Measurements from ENCODE around the gene NFKB1. TPM values are rescaled to one million over a fixed set of nuclear protein-coding genes. Genes with fewer than 3 reads are reported as not detected.

The NFKB1 gene
- total RNA-seq, 2 experiments from 2014 or later = 84.7 to 88.1 TPM

GRCh38 chr4:102598086-102598761, 97.1 kb downstream of the NFKB1 start:
- no peak for DNase-seq

DNA sequence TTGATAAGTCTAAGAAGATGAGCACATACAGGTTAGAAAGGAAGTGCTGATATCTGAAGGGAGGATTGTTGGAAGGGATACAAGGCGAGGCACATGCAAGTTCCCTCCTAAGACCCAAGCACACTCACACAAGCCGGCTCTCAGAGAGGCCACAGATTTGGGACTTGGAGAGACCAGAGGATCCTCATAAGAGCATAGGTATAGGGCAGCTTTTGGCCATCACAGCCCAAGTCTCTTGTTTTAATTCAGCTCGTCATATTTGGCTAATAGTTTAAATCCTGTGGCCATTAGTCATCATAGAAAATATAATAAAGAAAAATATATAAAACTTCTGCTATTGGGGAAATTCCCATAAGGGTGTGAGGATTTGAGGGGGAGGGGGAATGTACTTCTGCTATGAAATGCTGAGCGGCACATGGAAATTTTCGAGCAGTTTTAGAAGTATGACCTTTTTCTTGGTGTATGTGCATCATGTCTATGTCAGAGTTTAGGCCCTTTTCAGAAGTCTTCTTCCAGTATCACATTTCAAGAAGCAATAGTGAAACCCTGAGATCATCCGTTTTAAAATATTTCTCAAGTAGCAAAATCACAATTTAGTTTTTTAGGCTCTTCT, 97.7 kb downstream of the NFKB1 start:
- Mint-ChIP-seq H3K4me1 (peaks cover 76% of the 10 kb centered on the region), H3K27me3 (no peaks in the 10 kb centered on the region), H3K36me3 (ENCODE audit: low read depth) (peaks cover 88% of the 10 kb centered on the region), H3K9me3 (peaks cover 6% of the 10 kb centered on the region), H3K27ac (peak overlapping the region; percentile 92), H3K4me3 (peak overlapping the region; percentile 43)
- no peak for DNase-seq
- POLR2A ChIA-PET = interaction anchor here (1.1 to 4.4 kb wide), 8 partner anchors 10 to 270 kb away, joined by 3 to 48 read pairs (median 9); partner anchors contain the start of genes NFKB1 and UBE2D3
- CTCF ChIA-PET = interaction anchor here (0.9 to 2.1 kb wide), 8 partner anchors 10 to 168 kb away, joined by 3 to 5 read pairs (median 4); no protein-coding TSS in a partner anchor

More at GRCh38 chr4:102598086-102598761, 97.1 kb downstream of the NFKB1 start:
- Mint-ChIP-seq H3K27me3 (no peaks in the 10 kb centered on the region), H3K36me3 (ENCODE audit: low read depth) (peaks cover 84% of the 10 kb centered on the region), H3K4me3 (peak overlapping the region; percentile 43), H3K27ac (peak overlapping the region; percentile 92), H3K4me1 (peaks cover 73% of the 10 kb centered on the region), H3K9me3 (no peaks in the 10 kb centered on the region)
- POLR2A ChIA-PET = interaction anchor here (0.6 to 4.4 kb wide), 10 partner anchors 9 to 271 kb away, joined by 3 to 48 read pairs (median 9); partner anchors contain the start of genes NFKB1 and UBE2D3
- CTCF ChIA-PET = interaction anchor here (0.6 to 2.1 kb wide), 7 partner anchors 11 to 167 kb away, joined by 3 to 5 read pairs (median 3); no protein-coding TSS in a partner anchor

DNA sequence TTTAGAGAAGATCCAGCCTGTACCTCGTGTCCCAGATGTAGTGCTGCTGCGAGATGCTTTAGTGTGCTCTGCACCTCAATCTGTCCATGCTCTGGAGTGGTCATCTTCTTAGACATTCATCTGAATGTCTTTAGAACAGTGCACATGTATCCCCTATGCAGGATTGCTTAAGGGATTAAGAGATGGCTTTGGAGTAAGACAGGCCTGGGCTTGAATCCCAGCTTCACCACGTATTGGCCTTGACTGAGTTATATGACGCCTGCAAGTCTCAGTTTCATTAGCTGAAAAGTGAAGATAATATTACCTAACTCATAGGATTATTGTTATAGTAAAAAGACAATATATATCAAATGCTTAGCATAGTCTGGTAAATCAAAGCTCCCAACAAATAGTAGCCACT, 98.3 kb downstream of the NFKB1 start:
- CTCF ChIA-PET = interaction anchor here (0.9 to 1.6 kb wide), 5 partner anchors 10 to 151 kb away, joined by 3 to 4 read pairs (median 4); no protein-coding TSS in a partner anchor
- Mint-ChIP-seq H3K27ac (peak overlapping the region; percentile 92), H3K4me1 (peaks cover 74% of the 10 kb centered on the region), H3K4me3 (peak overlapping the region; percentile 9), H3K9me3 (peaks cover 8% of the 10 kb centered on the region), H3K27me3 (no peaks in the 10 kb centered on the region), H3K36me3 (ENCODE audit: low read depth) (peaks cover 86% of the 10 kb centered on the region)
- DNase-seq = no peak
- POLR2A ChIA-PET = interaction anchor here (1.1 to 4.4 kb wide), 5 partner anchors 12 to 228 kb away, joined by 4 to 48 read pairs (median 12); partner anchors contain the start of genes NFKB1 and UBE2D3

- Mint-ChIP-seq H3K27ac (no peak overlapping the region), H3K4me3 (no peak overlapping the region), H3K36me3 (ENCODE audit: low read depth) (peaks cover 86% of the 10 kb centered on the region), H3K4me1 (peaks cover 75% of the 10 kb centered on the region), H3K9me3 (peaks cover 8% of the 10 kb centered on the region), H3K27me3 (no peaks in the 10 kb centered on the region)
- ChIA-PET POLR2A (interaction anchor here (1.1 to 4.4 kb wide), 5 partner anchors 12 to 228 kb away, joined by 4 to 48 read pairs (median 12); partner anchors contain the start of genes NFKB1 and UBE2D3), CTCF (interaction anchor here (0.9 to 1.6 kb wide), 3 partner anchors 11 to 151 kb away, joined by 3 to 4 read pairs (median 3); no protein-coding TSS in a partner anchor)
- no peak for DNase-seq
Measured at GRCh38 chr4:102599886-102600285, 98.7 kb downstream of the NFKB1 start.

DNA sequence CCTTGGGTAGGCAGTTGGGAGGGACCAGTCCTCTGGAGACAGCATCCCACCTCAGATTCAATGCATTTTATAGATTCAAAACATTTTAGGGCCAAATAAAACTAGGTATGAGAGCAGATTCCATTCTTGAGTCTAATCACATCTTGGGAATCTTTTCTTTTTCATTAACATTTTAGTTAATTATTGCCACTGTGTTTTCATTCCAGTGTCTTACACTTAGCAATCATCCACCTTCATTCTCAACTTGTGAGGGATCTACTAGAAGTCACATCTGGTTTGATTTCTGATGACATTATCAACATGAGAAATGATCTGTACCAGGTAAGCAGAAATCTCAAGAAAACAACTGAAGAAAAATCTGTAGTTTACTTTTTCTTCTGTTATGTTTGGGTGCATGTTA, 99.5 kb downstream of the NFKB1 start:
- Mint-ChIP-seq H3K27me3 (no peaks in the 10 kb centered on the region), H3K9me3 (peaks cover 8% of the 10 kb centered on the region), H3K4me3 (no peak overlapping the region), H3K27ac (no peak overlapping the region), H3K4me1 (peaks cover 76% of the 10 kb centered on the region), H3K36me3 (ENCODE audit: low read depth) (peaks cover 87% of the 10 kb centered on the region)
- ChIA-PET POLR2A (interaction anchor here (3.1 to 4.4 kb wide), 2 partner anchors 11 to 21 kb away, joined by 12 to 48 read pairs; no protein-coding TSS in a partner anchor), CTCF (interaction anchor here (1.6 kb wide), 1 partner anchor 12 kb away, joined by 3 read pairs; no protein-coding TSS in a partner anchor)
- DNase-seq = no peak

- Mint-ChIP-seq H3K4me1 (peaks cover 73% of the 10 kb centered on the region), H3K4me3 (no peak overlapping the region), H3K27ac (no peak overlapping the region), H3K9me3 (peaks cover 8% of the 10 kb centered on the region), H3K36me3 (ENCODE audit: low read depth) (peaks cover 83% of the 10 kb centered on the region), H3K27me3 (no peaks in the 10 kb centered on the region)
- CTCF ChIA-PET = no interaction called here
- POLR2A ChIA-PET = interaction anchor here (1.6 to 4.4 kb wide), 2 partner anchors 10 to 11 kb away, joined by 4 to 48 read pairs; no protein-coding TSS in a partner anchor
- DNase-seq = no peak
Measured at GRCh38 chr4:102601586-102602227, 100.5 kb downstream of the NFKB1 start.

DNA sequence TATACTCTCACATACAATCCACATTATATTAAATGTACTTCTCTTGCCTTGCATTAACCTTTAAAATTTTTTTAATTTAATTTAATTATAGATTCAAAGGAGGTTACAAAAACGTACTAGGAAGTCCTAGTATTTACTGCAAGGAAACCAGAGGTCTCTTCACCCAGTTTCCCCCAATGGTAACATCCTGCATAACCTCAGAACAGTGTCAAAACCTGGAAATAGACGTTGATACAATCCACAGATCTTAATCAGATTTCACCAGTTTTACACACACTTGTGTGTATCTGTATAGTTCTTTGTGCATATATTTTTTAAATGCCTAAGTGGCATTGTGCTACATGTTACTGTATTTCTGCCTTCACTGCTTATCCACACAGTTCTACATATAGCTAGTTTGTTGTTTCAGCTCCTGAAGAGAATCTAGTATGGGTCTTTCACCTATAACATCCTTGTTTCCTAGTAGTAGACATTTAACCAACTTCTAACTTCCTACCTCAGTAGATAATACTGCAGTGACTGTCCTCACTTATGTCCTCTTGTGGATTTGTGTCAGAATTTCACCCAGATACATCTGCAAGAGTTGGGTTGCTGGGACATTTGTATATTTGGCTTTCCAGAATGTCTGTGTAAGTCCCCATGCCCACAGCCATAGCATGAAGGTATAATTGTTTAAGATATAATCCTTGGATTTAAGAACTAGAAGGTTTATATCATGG, 103.2 kb downstream of the NFKB1 start:
- ChIA-PET CTCF (interaction anchor here (0.6 to 2.0 kb wide), 2 partner anchors 9 to 25 kb away, joined by 3 to 6 read pairs; no protein-coding TSS in a partner anchor), POLR2A (interaction anchor here (0.5 to 1.0 kb wide), 4 partner anchors 8 to 15 kb away, joined by 3 read pairs; no protein-coding TSS in a partner anchor)
- H3K36me3 Mint-ChIP-seq (ENCODE audit: low read depth) = peaks cover 85% of the 10 kb centered on the region
- H3K4me3 Mint-ChIP-seq = no peak overlapping the region
- DNase-seq = no peak
- peaks cover 8% of the 10 kb centered on the region for H3K9me3 Mint-ChIP-seq
- H3K27ac Mint-ChIP-seq = peak overlapping the region; percentile 66
- H3K27me3 Mint-ChIP-seq = no peaks in the 10 kb centered on the region
- H3K4me1 Mint-ChIP-seq = peaks cover 71% of the 10 kb centered on the region

DNA sequence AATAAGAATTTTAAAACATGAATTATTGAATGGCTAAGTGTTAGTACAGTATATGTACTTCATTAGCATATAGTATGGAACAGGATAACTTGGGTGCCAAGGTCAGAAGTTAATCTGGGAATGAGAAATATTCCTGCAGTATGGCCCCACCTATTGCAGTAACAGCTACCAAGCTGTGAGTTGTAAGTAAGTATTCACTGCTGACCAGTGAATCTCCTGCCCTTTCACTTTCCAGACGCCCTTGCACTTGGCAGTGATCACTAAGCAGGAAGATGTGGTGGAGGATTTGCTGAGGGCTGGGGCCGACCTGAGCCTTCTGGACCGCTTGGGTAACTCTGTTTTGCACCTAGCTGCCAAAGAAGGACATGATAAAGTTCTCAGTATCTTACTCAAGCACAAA, 105.1 kb downstream of the NFKB1 start:
- peaks cover 75% of the 10 kb centered on the region for H3K4me1 Mint-ChIP-seq
- no peak overlapping the region for H3K27ac Mint-ChIP-seq
- POLR2A ChIA-PET = interaction anchor here (0.9 to 1.7 kb wide), 4 partner anchors 14 to 106 kb away, joined by 3 to 7 read pairs (median 4); partner anchors contain the start of gene NFKB1
- H3K4me3 Mint-ChIP-seq = no peak overlapping the region
- H3K27me3 Mint-ChIP-seq = no peaks in the 10 kb centered on the region
- no peak for DNase-seq
- H3K36me3 Mint-ChIP-seq (ENCODE audit: low read depth) = peaks cover 85% of the 10 kb centered on the region
- CTCF ChIA-PET = interaction anchor here (0.7 kb wide), 1 partner anchor 20 kb away, joined by 3 read pairs; no protein-coding TSS in a partner anchor
- peaks cover 8% of the 10 kb centered on the region for H3K9me3 Mint-ChIP-seq

DNA sequence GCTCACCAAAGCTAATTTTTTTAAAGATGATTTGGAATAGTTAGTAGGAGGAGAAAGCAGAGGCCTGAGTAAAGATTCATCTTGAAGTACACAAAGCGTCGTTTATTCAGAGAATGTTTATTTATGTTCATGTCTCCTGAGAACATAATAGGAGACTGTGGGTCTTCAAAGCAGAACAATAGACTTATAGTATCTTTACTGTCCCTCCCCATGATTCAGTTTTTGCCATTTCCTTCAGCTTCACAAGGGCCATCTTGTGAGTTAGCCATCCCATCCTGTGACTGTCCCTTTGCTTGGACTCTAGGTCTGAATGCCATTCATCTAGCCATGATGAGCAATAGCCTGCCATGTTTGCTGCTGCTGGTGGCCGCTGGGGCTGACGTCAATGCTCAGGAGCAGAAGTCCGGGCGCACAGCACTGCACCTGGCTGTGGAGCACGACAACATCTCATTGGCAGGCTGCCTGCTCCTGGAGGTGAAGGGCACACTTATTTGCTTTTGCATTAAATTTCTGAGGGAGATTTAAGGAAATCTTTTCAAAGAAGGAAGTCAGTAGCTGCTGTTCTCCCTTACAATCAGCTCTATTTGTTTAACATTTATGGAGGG, 105.8 kb downstream of the NFKB1 start:
- peaks cover 85% of the 10 kb centered on the region for H3K36me3 Mint-ChIP-seq (ENCODE audit: low read depth)
- H3K4me3 Mint-ChIP-seq = no peak overlapping the region
- H3K4me1 Mint-ChIP-seq = peaks cover 80% of the 10 kb centered on the region
- DNase-seq = no peak
- ChIA-PET POLR2A (interaction anchor here (0.9 to 1.7 kb wide), 3 partner anchors 20 to 106 kb away, joined by 3 to 7 read pairs (median 6); partner anchors contain the start of gene NFKB1), CTCF (interaction anchor here (1.0 kb wide), 1 partner anchor 493 kb away, joined by 3 read pairs; the partner anchor contains the start of gene BDH2)
- H3K27ac Mint-ChIP-seq = no peak overlapping the region
- H3K27me3 Mint-ChIP-seq = no peaks in the 10 kb centered on the region
- peaks cover 8% of the 10 kb centered on the region for H3K9me3 Mint-ChIP-seq

DNA sequence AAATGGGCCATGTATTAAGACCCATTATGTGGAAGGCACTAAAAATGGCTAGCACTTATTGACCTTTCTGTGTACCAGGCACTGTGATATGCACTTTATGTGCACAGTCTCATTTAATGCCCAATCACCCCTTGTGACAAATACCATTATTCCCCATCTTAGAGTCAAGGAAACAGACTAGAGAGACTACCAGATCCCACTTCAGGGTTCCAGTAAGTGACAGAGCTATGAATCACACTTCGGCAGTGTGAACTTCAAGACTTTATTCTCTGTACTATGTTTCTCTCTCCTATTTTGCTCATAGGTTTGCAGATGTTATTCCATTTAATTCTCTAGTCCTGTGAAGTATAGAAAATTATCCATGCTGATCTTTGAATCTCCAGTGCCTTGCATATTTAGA, 107.0 kb downstream of the NFKB1 start:
- Mint-ChIP-seq H3K4me3 (no peak overlapping the region), H3K4me1 (peaks cover 88% of the 10 kb centered on the region), H3K36me3 (ENCODE audit: low read depth) (peaks cover 89% of the 10 kb centered on the region), H3K27ac (no peak overlapping the region), H3K9me3 (peaks cover 8% of the 10 kb centered on the region), H3K27me3 (no peaks in the 10 kb centered on the region)
- ChIA-PET CTCF (interaction anchor here (1.0 to 2.0 kb wide), 2 partner anchors 160 to 177 kb away, joined by 3 to 9 read pairs; no protein-coding TSS in a partner anchor), POLR2A (no interaction called here)
- DNase-seq = no peak

DNA sequence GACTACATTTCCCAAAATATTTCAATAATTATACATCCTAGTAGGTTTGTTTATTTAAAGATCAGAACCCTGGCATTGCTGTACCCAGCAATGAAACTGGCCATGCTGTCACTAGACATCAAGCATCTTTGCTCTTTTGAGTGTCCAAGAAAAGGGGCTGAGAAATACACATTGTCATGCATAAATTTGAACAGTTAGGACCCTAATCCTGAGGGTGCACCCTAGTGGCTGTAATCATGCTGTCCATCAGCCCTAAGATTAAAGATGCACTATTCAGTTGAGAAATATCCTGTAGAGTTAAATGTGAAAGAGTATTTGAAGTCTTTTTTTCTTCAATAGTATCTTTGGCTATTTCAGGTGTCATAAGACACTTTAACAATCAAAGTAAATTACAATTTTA, 108.8 kb downstream of the NFKB1 start:
- Mint-ChIP-seq H3K4me3 (no peak overlapping the region), H3K27ac (peak overlapping the region; percentile 42), H3K9me3 (no peaks in the 10 kb centered on the region), H3K4me1 (peaks cover 90% of the 10 kb centered on the region), H3K36me3 (ENCODE audit: low read depth) (peaks cover 92% of the 10 kb centered on the region), H3K27me3 (no peaks in the 10 kb centered on the region)
- POLR2A ChIA-PET = interaction anchor here (0.6 to 7.0 kb wide), 4 partner anchors 11 to 272 kb away, joined by 3 to 73 read pairs (median 42); partner anchors contain the start of gene NFKB1
- no peak for DNase-seq
- CTCF ChIA-PET = interaction anchor here (0.5 to 2.0 kb wide), 5 partner anchors 14 to 162 kb away, joined by 3 to 9 read pairs (median 4); no protein-coding TSS in a partner anchor
